K562 treated with DMSO at 1 percent for 12 hours (cell line): ENCODE data around the gene GSTA5. TPM values are rescaled to one million over a fixed set of nuclear protein-coding genes. Genes with fewer than 3 reads are reported as not detected.

Source experiments
- total RNA-seq: library from RNA; unstranded; fragments of 300-600 nt; gene quantifications from 2 replicates; pipeline ENCODE4 v1.2.3, GENCODE V29; 2022; ENCODE audit not compliant: insufficient read depth

Gene GSTA5
- total RNA-seq: not detected in 2 replicates

GRCh38 chr6:52840763-52841585, at the start of gene GSTA5:
Gene GSTA5, minus strand, starts transcription at chr6:52840813.

GRCh38 chr6:52803668-52804255, 36.9 kb downstream of the GSTA5 start, which contains the start of gene GSTA1:
Gene GSTA1, minus strand, starts transcription at chr6:52803816. Its CDS starts 4,549 bp downstream, at chr6:52799267.

Other genes starting within 250 kb of the GSTA5 start
- 11.3 and 15.1 TPM in 2 replicates for gene TMEM14A, start 169.7 kb downstream of the GSTA5 start, total RNA-seq
- gene GSTA2, start 77.3 kb downstream of the GSTA5 start, total RNA-seq: not detected in 2 replicates
- not detected in 2 replicates for gene GSTA1, start 37.0 kb downstream of the GSTA5 start, total RNA-seq
- gene GSTA3, start 68.9 kb upstream of the GSTA5 start, total RNA-seq: not detected in 2 replicates
- 1.5 and 4.3 TPM in 2 replicates for gene GSTA4, start 154.5 kb upstream of the GSTA5 start, total RNA-seq
- 1.0 and 4.5 TPM in 2 replicates for gene CILK1, start 221.0 kb upstream of the GSTA5 start, total RNA-seq
- 24.0 and 55.3 TPM in 2 replicates for gene FBXO9, start 224.6 kb upstream of the GSTA5 start, total RNA-seq